ENCODE results near the gene TBC1D14. TPM values are rescaled to one million over a fixed set of nuclear protein-coding genes. Genes with fewer than 3 reads are reported as not detected.
A peak's percentile ranks its signal among the peaks of the same experiment; 100 is the strongest.

Gene TBC1D14
- total RNA-seq, 1 donor from 2014 or later: 61.8 TPM

- H3K27ac Mint-ChIP-seq: no peak overlapping the region
- H3K27me3 Mint-ChIP-seq: no peaks in the 10 kb centered on the region
- no peak for TF ChIP-seq CTCF (IDR thresholded peaks at IDR 0.05; ENCODE audit: unreplicated experiment)
- H3K9me3 Mint-ChIP-seq (ENCODE audit: low read depth): peaks cover 4% of the 10 kb centered on the region
- H3K4me3 Mint-ChIP-seq (ENCODE audit: low read depth): no peak overlapping the region
- peaks cover 22% of the 10 kb centered on the region for H3K4me1 Mint-ChIP-seq (ENCODE audit: low read depth)
- peaks cover 4% of the 10 kb centered on the region for H3K36me3 Mint-ChIP-seq (ENCODE audit: insufficient read depth)
- no peak for DNase-seq (ENCODE audit: low spot score, unreplicated experiment)
Measured at GRCh38 chr4:6953751-6954380, 44.2 kb downstream of the TBC1D14 start.

GRCh38 chr4:6955261-6955911 lies 45.8 kb downstream of the TBC1D14 start:
- no peak for DNase-seq (ENCODE audit: low spot score, unreplicated experiment)
- TF ChIP-seq CTCF (IDR thresholded peaks at IDR 0.05; ENCODE audit: unreplicated experiment): no peak
- Mint-ChIP-seq H3K27ac (peak overlapping the region; percentile 31), H3K9me3 (ENCODE audit: low read depth) (no peaks in the 10 kb centered on the region), H3K4me1 (ENCODE audit: low read depth) (peaks cover 22% of the 10 kb centered on the region), H3K36me3 (ENCODE audit: insufficient read depth) (no peaks in the 10 kb centered on the region), H3K27me3 (no peaks in the 10 kb centered on the region), H3K4me3 (ENCODE audit: low read depth) (no peak overlapping the region)

GRCh38 chr4:6956087-6956433 lies 46.4 kb downstream of the TBC1D14 start:
- peak overlapping the region; percentile 24 for H3K27ac Mint-ChIP-seq
- H3K27me3 Mint-ChIP-seq: no peaks in the 10 kb centered on the region
- H3K4me1 Mint-ChIP-seq (ENCODE audit: low read depth): peaks cover 22% of the 10 kb centered on the region
- no peak for DNase-seq (ENCODE audit: low spot score, unreplicated experiment)
- H3K36me3 Mint-ChIP-seq (ENCODE audit: insufficient read depth): no peaks in the 10 kb centered on the region
- no peaks in the 10 kb centered on the region for H3K9me3 Mint-ChIP-seq (ENCODE audit: low read depth)
- no peak overlapping the region for H3K4me3 Mint-ChIP-seq (ENCODE audit: low read depth)
- TF ChIP-seq CTCF (IDR thresholded peaks at IDR 0.05; ENCODE audit: unreplicated experiment): no peak

GRCh38 chr4:6956434-6957147 lies 47.0 kb downstream of the TBC1D14 start:
- Mint-ChIP-seq H3K9me3 (ENCODE audit: low read depth) (no peaks in the 10 kb centered on the region), H3K4me3 (ENCODE audit: low read depth) (no peak overlapping the region), H3K27ac (no peak overlapping the region), H3K27me3 (no peaks in the 10 kb centered on the region), H3K4me1 (ENCODE audit: low read depth) (peaks cover 24% of the 10 kb centered on the region), H3K36me3 (ENCODE audit: insufficient read depth) (no peaks in the 10 kb centered on the region)
- no peak for DNase-seq (ENCODE audit: low spot score, unreplicated experiment)
- no peak for TF ChIP-seq CTCF (IDR thresholded peaks at IDR 0.05; ENCODE audit: unreplicated experiment)

GRCh38 chr4:6957148-6957520 lies 47.5 kb downstream of the TBC1D14 start:
- Mint-ChIP-seq H3K9me3 (ENCODE audit: low read depth) (no peaks in the 10 kb centered on the region), H3K4me1 (ENCODE audit: low read depth) (peaks cover 29% of the 10 kb centered on the region), H3K27me3 (no peaks in the 10 kb centered on the region), H3K27ac (no peak overlapping the region), H3K4me3 (ENCODE audit: low read depth) (no peak overlapping the region), H3K36me3 (ENCODE audit: insufficient read depth) (no peaks in the 10 kb centered on the region)
- DNase-seq (ENCODE audit: low spot score, unreplicated experiment): no peak
- no peak for TF ChIP-seq CTCF (IDR thresholded peaks at IDR 0.05; ENCODE audit: unreplicated experiment)

All from progenitor cell of endocrine pancreas (in vitro differentiated cells).